K562 (cell line): Measurements from ENCODE around the gene RTP3. TPM values are rescaled to one million over a fixed set of nuclear protein-coding genes. Genes with fewer than 3 reads are reported as not detected.

Experiments
- ATAC-seq: fragments of 200-7000 bp; cut with Tn5 transposase; 3 replicates; pipeline ENCODE4 v1.9.1; 2020; ENCODE audit warnings: moderate library complexity
- BruUV-seq: library from RNA; stranded (reverse); fragments of 400-500 nt; replicated peaks from 2 replicates; lab custom pipeline; 2021; lab: Mats Ljungman, UMichigan
- CTCF ChIA-PET: fragments of 300-600 bp; formaldehyde crosslinking; extraction: SDS; loops from one replicate; lab custom pipeline; 2021; ENCODE audit warnings: low intra/inter-chr PET ratio; lab: Yijun Ruan, JAX
- POLR2A ChIA-PET: fragments of 300-600, 350-650 bp; sonication (Branson Sonifier 250); formaldehyde crosslinking; extraction: SDS; loops from one replicate; lab custom pipeline; 2021; ENCODE audit warnings: antibody characterized with exemption, inconsistent platforms; lab: Yijun Ruan, JAX
- DNase-seq, 4 experiments: peaks; one replicate each; pipeline versions ENCODE4 v3.0.0 to v3.0.0-alpha.2; 2011 to 2018; ENCODE audit warnings: low spot score in 3 of 4, mixed read lengths in 3 of 4; ENCODE audit errors: extremely low read depth in 1 of 4
- FAIRE-seq: peaks from 2 replicates; lab custom pipeline; 2011; peaks lifted over from hg19 to GRCh38; lab: Jason Lieb, UNC
- H2AFZ ChIP-seq: 2 replicates; pipeline ENCODE4 v1.6.0; 2011; ENCODE audit warnings: low read depth, low read length, control low read depth, inconsistent platforms
- H3K27ac ChIP-seq: fragments of 200-600 bp; 3 replicates; pipeline ENCODE4 v1.8.0; 2011; ENCODE audit warnings: low read depth, mild to moderate bottlenecking, control low read depth, inconsistent platforms, low read length, moderate library complexity, mixed read lengths; ENCODE audit errors: extremely low read depth
- H3K27me3 ChIP-seq, 2 experiments: fragments of 300-600 bp in 1 of 2; 2 replicates in 1 of 2; 3 replicates in 1 of 2; pipeline versions ENCODE4 v1.6.0 to v1.8.0; 2011; ENCODE audit warnings: inconsistent platforms in 2 of 2, low read length in 2 of 2, mild to moderate bottlenecking in 1 of 2, mixed read lengths in 1 of 2, moderate library complexity in 1 of 2; ENCODE audit not compliant: control insufficient read depth in 2 of 2, insufficient read depth in 2 of 2
- H3K36me3 ChIP-seq: fragments of 300-600 bp; 3 replicates; pipeline ENCODE4 v1.8.0; 2011; ENCODE audit warnings: mild to moderate bottlenecking, low read length, inconsistent platforms; ENCODE audit not compliant: control insufficient read depth, insufficient read depth
- H3K4me1 ChIP-seq, 2 experiments: fragments of 200-600 bp in 1 of 2; replicated peaks in 1 of 2; 2 replicates in 1 of 2; 3 replicates in 1 of 2; pipeline versions ENCODE4 v1.5.1 to v1.8.0; 2011; ENCODE audit warnings: inconsistent platforms in 2 of 2, low read length in 2 of 2, mild to moderate bottlenecking in 1 of 2, mixed read lengths in 1 of 2, moderate library complexity in 1 of 2; ENCODE audit not compliant: control insufficient read depth in 2 of 2, insufficient read depth in 2 of 2
- H3K4me2 ChIP-seq: 2 replicates; pipeline ENCODE4 v1.6.1; 2011; ENCODE audit warnings: low read length, control low read depth, inconsistent platforms, mixed read lengths; ENCODE audit not compliant: insufficient read depth
- H3K4me3 ChIP-seq: fragments of 200-600 bp; sonication (generic), shearing (Covaris generic); 2 replicates; pipeline ENCODE4 v1.5.1; 2016; ENCODE audit warnings: control low read depth, inconsistent platforms
- H3K79me2 ChIP-seq: fragments of 200-600 bp; 3 replicates; pipeline ENCODE4 v1.8.0; 2011; ENCODE audit warnings: low read length, inconsistent platforms; ENCODE audit not compliant: control insufficient read depth, insufficient read depth
- H3K9ac ChIP-seq, 2 experiments: 2 replicates each; pipeline versions ENCODE4 v1.6.0 to v1.6.1; 2011; ENCODE audit warnings: low read depth in 2 of 2, low read length in 2 of 2, control low read depth in 1 of 2, inconsistent platforms in 1 of 2, mild to moderate bottlenecking in 1 of 2, mixed read lengths in 1 of 2; ENCODE audit not compliant: insufficient read depth in 1 of 2
- H3K9me1 ChIP-seq: one replicate; pipeline ENCODE4 v1.6.0; 2011; ENCODE audit warnings: inconsistent platforms, mild to moderate bottlenecking, low read length, moderate library complexity; ENCODE audit not compliant: control insufficient read depth, insufficient read depth
- H3K9me3 ChIP-seq: replicated peaks from 2 replicates; pipeline ENCODE4 v1.5.1; 2011; ENCODE audit warnings: low read depth, low read length, inconsistent platforms; ENCODE audit not compliant: control insufficient read depth, insufficient read depth
- H4K20me1 ChIP-seq: replicated peaks from 2 replicates; pipeline ENCODE4 v1.6.1; 2011; ENCODE audit warnings: low read length, inconsistent platforms, mixed read lengths; ENCODE audit not compliant: control insufficient read depth, insufficient read depth
- CREB5 ChIP-seq: fragments of 250-450 bp; sonication (Bioruptor Pico); IDR thresholded peaks from 2 replicates; pipeline ENCODE4 v1.5.0; 2020; ENCODE audit warnings: mild to moderate bottlenecking
- CTCF ChIP-seq, 3 experiments: IDR thresholded peaks in 2 of 3; conservative IDR thresholded peaks in 1 of 3; 2 replicates each; pipeline ENCODE4 v1.5.1; 2011 to 2012; ENCODE audit warnings: low read length in 3 of 3, mild to moderate bottlenecking in 3 of 3, control low read depth in 2 of 3, improper control_type of control experiment in 1 of 3, inconsistent platforms in 1 of 3, low read depth in 1 of 3, mixed read lengths in 1 of 3, moderate library complexity in 1 of 3; ENCODE audit not compliant: insufficient read depth in 2 of 3
- ETV1 ChIP-seq: fragments of 450-650 bp; conservative IDR thresholded peaks from 2 replicates; pipeline ENCODE4 v1.6.1; 2016; ENCODE audit warnings: missing genetic modification characterization, control low read depth, low read depth, missing compliant biosample characterization
- FOXK1 ChIP-seq: sonication (generic); formaldehyde crosslinking; IDR thresholded peaks from 2 replicates; pipeline ENCODE4 v1.8.0; 2022; ENCODE audit warnings: missing genetic modification reagents, mild to moderate bottlenecking, borderline replicate concordance
- HMBOX1 ChIP-seq: sonication (generic); IDR thresholded peaks from 2 replicates; pipeline ENCODE4 v1.6.1; 2016
- MCM7 ChIP-seq, 2 experiments: fragments of 450-650 bp; IDR thresholded peaks; 2 replicates each; pipeline ENCODE4 v1.6.1; 2016 to 2018
- MYNN ChIP-seq, 2 experiments: sonication (generic); formaldehyde crosslinking in 1 of 2; IDR thresholded peaks; 2 replicates each; pipeline versions ENCODE4 v1.5.0 to v1.6.1; 2016 to 2020; ENCODE audit warnings: antibody characterized with exemption in 1 of 2, missing genetic modification reagents in 1 of 2
- PRPF4 ChIP-seq: fragments of 200-400 bp; formaldehyde crosslinking; IDR thresholded peaks from one replicate; pipeline ENCODE4 v1.6.1; 2017; ENCODE audit warnings: low read length, low read depth, mild to moderate bottlenecking; ENCODE audit not compliant: insufficient read depth, poor library complexity, severe bottlenecking
- PTTG1 ChIP-seq: fragments of 450-650 bp; IDR thresholded peaks from 2 replicates; pipeline ENCODE4 v1.6.1; 2016; ENCODE audit warnings: low read depth, mild to moderate bottlenecking, missing genetic modification characterization, missing compliant biosample characterization
- RAD21 ChIP-seq, 2 experiments: fragments of 250-450 bp in 1 of 2; fragments of 450-650 bp in 1 of 2; sonication (Bioruptor Pico) in 1 of 2; formaldehyde crosslinking in 1 of 2; IDR thresholded peaks in 1 of 2; conservative IDR thresholded peaks in 1 of 2; 2 replicates each; pipeline versions ENCODE4 v1.4.0 to v1.8.0; 2020 to 2022; ENCODE audit warnings: mild to moderate bottlenecking in 2 of 2, moderate library complexity in 1 of 2
- SOX6 ChIP-seq: fragments of 450-650 bp; IDR thresholded peaks from 2 replicates; pipeline ENCODE4 v1.6.1; 2014; ENCODE audit warnings: mild to moderate bottlenecking
- ZC3H11A ChIP-seq: IDR thresholded peaks from 2 replicates; pipeline ENCODE4 v1.6.1; 2012; ENCODE audit warnings: low read depth, low read length, improper control_type of control experiment
- ZNF311 ChIP-seq: fragments of 250-450 bp; sonication (Bioruptor Pico); IDR thresholded peaks from 2 replicates; pipeline ENCODE4 v1.4.0; 2020; ENCODE audit warnings: mild to moderate bottlenecking, moderate library complexity
- ZNF449 ChIP-seq: fragments of 250-450 bp; sonication (Bioruptor Pico); IDR thresholded peaks from 2 replicates; pipeline ENCODE4 v1.8.0; 2022; ENCODE audit warnings: moderate library complexity, mild to moderate bottlenecking, inconsistent platforms
- WGBS: fragments of 100-300 bp; shearing (Covaris generic); methylation state at CpG from one replicate; pipeline ENCODE4 v1.1.6; 2016; ENCODE audit warnings: low coverage, mixed read lengths; ENCODE audit not compliant: insufficient coverage; ENCODE audit errors: missing lambda C conversion rate; 5-methylcytosine and 5-hydroxymethylcytosine counted together
- in situ Hi-C: fragments of 300-500 bp; cut with MboI; formaldehyde crosslinking; loops from 4 replicates; pipeline ENCODE4 v1.15.0; 2018; ENCODE audit warnings: inconsistent platforms, mixed read lengths
- intact Hi-C: fragments of 100-400 bp; cut with micrococcal nuclease; formaldehyde crosslinking; loops from 2 replicates; pipeline ENCODE4 v1.14.2; 2022
- polyA plus RNA-seq, 8 experiments: library from polyadenylated mRNA; depleted of rRNA in 4 of 8; stranded (reverse) in 5 of 8; unstranded in 3 of 8; fragments of >200 nt; fragmentation: Nextera tagmentation in 2 of 8; fragmentation: Illumina TruSeq in 1 of 8; extraction: Ambion mirVana in 2 of 8; extraction: Trizol in 1 of 8; gene quantifications; 2 replicates each; pipeline versions ENCODE4 v1.2.1 to v1.2.3, GENCODE V29; 2011 to 2014; ENCODE audit warnings: inconsistent platforms in 1 of 8, missing spikeins in 1 of 8
- total RNA-seq, 7 experiments: library from RNA; depleted of rRNA in 6 of 7; stranded (reverse); fragments of >200 nt in 6 of 7; fragmentation: Illumina TruSeq in 2 of 7; extraction: Trizol in 2 of 7; gene quantifications; 2 replicates each; pipeline versions ENCODE4 v1.2.1 to v1.2.3, GENCODE V29; 2011 to 2021; ENCODE audit warnings: low replicate concordance in 1 of 7

The RTP3 gene
- total and polyA plus RNA-seq, 9 of the 15 experiments (the other 6 are each of a cell fraction or from before 2014, with no cell fraction given), result not detected

GRCh38 chr3:46462111-46462510 is 35.7 kb upstream of the RTP3 start:
- FAIRE-seq (peak; percentile 58), DNase-seq (peak in 1 of 4 experiments; percentile 14), ATAC-seq (peak; percentile 68)
- no peaks in the 10 kb centered on the region for H3K36me3 ChIP-seq
- CTCF ChIA-PET, result interaction anchor here (1.7 kb wide), 1 partner anchor 97 kb away, joined by 3 read pairs; no protein-coding TSS in a partner anchor
- in situ Hi-C loops (no loop called here), intact Hi-C loops (no loop called here)
- no peak overlapping the region for H3K9ac ChIP-seq
- H3K9me1 ChIP-seq, result no peaks in the 10 kb centered on the region
- peaks cover 0 to 6% of the 10 kb centered on the region in 2 experiments; a peak in 1 of 5 replicates for H3K4me1 ChIP-seq
- 2% methylated on average over 3 of the region's 3 CpGs for WGBS
- peaks cover 42 to 70% of the 10 kb centered on the region in 2 experiments for H3K27me3 ChIP-seq
- no peak overlapping the region for H2AFZ ChIP-seq
- POLR2A ChIA-PET, result interaction anchor here (1.1 to 1.9 kb wide), 5 partner anchors 10 to 166 kb away, joined by 3 to 8 read pairs (median 4); no protein-coding TSS in a partner anchor
- H3K4me2 ChIP-seq, result no peak overlapping the region
- TF ChIP-seq PTTG1 (tag) (no peak), ZC3H11A (no peak), CREB5 (CRISPR knock-in tag) (no peak), ZNF311 (CRISPR knock-in tag) (no peak), MCM7 (IDR thresholded peaks at IDR 0.05) (no peak), RAD21 (CRISPR knock-in tag; conservative IDR thresholded peaks at IDR 0.05 in 1 of 2, IDR thresholded peaks at IDR 0.05 in 1 of 2) (peak in 1 of 2 experiments; percentile 40; a peak in 3 of 4 replicates), MYNN (IDR thresholded peaks at IDR 0.05) (no peak), MYNN (CRISPR knock-in tag; IDR thresholded peaks at IDR 0.05) (no peak), CTCF (IDR thresholded peaks at IDR 0.05 in 2 of 3, conservative IDR thresholded peaks at IDR 0.05 in 1 of 3; ENCODE audit: insufficient read depth in 2 of 3, low read depth in 1 of 3, low read length in 3 of 3) (peak; percentile 22 to 39 (median 33); a peak in 4 of 6 replicates), PRPF4 (no peak), ZNF449 (CRISPR knock-in tag) (no peak), ETV1 (no peak), SOX6 (no peak), FOXK1 (no peak), HMBOX1 (peak; percentile 63)
- no peaks in the 10 kb centered on the region for H3K79me2 ChIP-seq
- no TSS peak for BruUV-seq
- no peak overlapping the region for H3K4me3 ChIP-seq
- H3K27ac ChIP-seq, result no peak overlapping the region
- H4K20me1 ChIP-seq, result no peaks in the 10 kb centered on the region
- no peaks in the 10 kb centered on the region for H3K9me3 ChIP-seq
